WTC11 (cell line): Measurements from ENCODE around the gene EFEMP2. TPM values are rescaled to one million over a fixed set of nuclear protein-coding genes. Genes with fewer than 3 reads are reported as not detected.

Source experiments
- ATAC-seq: fragments of 200-7000 bp; cut with Tn5 transposase; 2 replicates; pipeline ENCODE4 v1.10.0; 2021; ENCODE audit warnings: mild to moderate bottlenecking, moderate library complexity
- CTCF ChIA-PET: fragments of 300-600 bp; sonication (Branson Sonifier 250); formaldehyde crosslinking; loops from one replicate; lab custom pipeline; 2021; ENCODE audit warnings: antibody characterized with exemption; lab: Charles Lee
- POLR2A ChIA-PET: fragments of 350-600 bp; sonication (Branson Sonifier 250); formaldehyde crosslinking; loops from one replicate; lab custom pipeline; 2021; ENCODE audit warnings: antibody characterized with exemption; lab: Charles Lee
- DNase-seq: peaks from one replicate; pipeline ENCODE4 v3.0.0; 2021; ENCODE audit warnings: low spot score
- H3K27ac Mint-ChIP-seq: 2 replicates; pipeline ENCODE4 v1.8.0; 2021; ENCODE audit warnings: mixed read lengths
- H3K27me3 Mint-ChIP-seq: 2 replicates; pipeline ENCODE4 v1.8.0; 2021; ENCODE audit warnings: low read depth, mild to moderate bottlenecking, moderate library complexity, mixed read lengths
- H3K36me3 Mint-ChIP-seq: 2 replicates; pipeline ENCODE4 v1.8.0; 2021; ENCODE audit warnings: mixed read lengths
- H3K4me1 Mint-ChIP-seq: 2 replicates; pipeline ENCODE4 v1.8.0; 2022; ENCODE audit warnings: mixed read lengths
- H3K4me3 Mint-ChIP-seq: 2 replicates; pipeline ENCODE4 v1.8.0; 2021; ENCODE audit warnings: mild to moderate bottlenecking, moderate library complexity, mixed read lengths
- H3K9me3 Mint-ChIP-seq: 2 replicates; pipeline ENCODE4 v1.8.0; 2021; ENCODE audit warnings: mixed read lengths
- AFF4 ChIP-seq: sonication (generic); formaldehyde crosslinking; IDR thresholded peaks from 2 replicates; pipeline ENCODE4 v1.8.1; 2023; ENCODE audit warnings: mild to moderate bottlenecking, missing genetic modification reagents, borderline replicate concordance
- ARID4B ChIP-seq: sonication (generic); formaldehyde crosslinking; IDR thresholded peaks from 2 replicates; pipeline ENCODE4 v1.8.0; 2023; ENCODE audit warnings: missing genetic modification reagents, mild to moderate bottlenecking, borderline replicate concordance
- ATF1 ChIP-seq: sonication (generic); formaldehyde crosslinking; IDR thresholded peaks from 2 replicates; pipeline ENCODE4 v1.8.1; 2023; ENCODE audit warnings: mild to moderate bottlenecking, moderate library complexity, missing genetic modification reagents
- ATF6 ChIP-seq: sonication (generic); formaldehyde crosslinking; IDR thresholded peaks from 2 replicates; pipeline ENCODE4 v1.8.1; 2023; ENCODE audit warnings: mild to moderate bottlenecking, missing genetic modification reagents
- CBFB ChIP-seq: sonication (generic); formaldehyde crosslinking; IDR thresholded peaks from 2 replicates; pipeline ENCODE4 v1.8.1; 2022; ENCODE audit warnings: mild to moderate bottlenecking, low read depth, missing genetic modification reagents
- CREM ChIP-seq: sonication (generic); formaldehyde crosslinking; IDR thresholded peaks from 2 replicates; pipeline ENCODE4 v1.8.1; 2022; ENCODE audit warnings: mild to moderate bottlenecking, missing genetic modification reagents, moderate library complexity
- CTCF ChIP-seq: fragments of 200-600 bp; IDR thresholded peaks from 2 replicates; pipeline ENCODE4 v1.8.0; 2022; ENCODE audit warnings: antibody characterized with exemption
- FOXK1 ChIP-seq: sonication (generic); formaldehyde crosslinking; IDR thresholded peaks from 2 replicates; pipeline ENCODE4 v1.8.0; 2022; ENCODE audit warnings: mild to moderate bottlenecking, moderate library complexity, missing genetic modification reagents
- JUN ChIP-seq: sonication (generic); formaldehyde crosslinking; IDR thresholded peaks from 2 replicates; pipeline ENCODE4 v1.8.0; 2023; ENCODE audit warnings: mild to moderate bottlenecking, missing genetic modification reagents
- KAT7 ChIP-seq: sonication (generic); formaldehyde crosslinking; IDR thresholded peaks from 2 replicates; pipeline ENCODE4 v1.8.1; 2023; ENCODE audit warnings: missing genetic modification reagents, mild to moderate bottlenecking, borderline replicate concordance
- MYBL2 ChIP-seq: sonication (generic); formaldehyde crosslinking; IDR thresholded peaks from 2 replicates; pipeline ENCODE4 v1.8.1; 2023; ENCODE audit warnings: mild to moderate bottlenecking, moderate library complexity, missing genetic modification reagents
- NR1H2 ChIP-seq: sonication (generic); formaldehyde crosslinking; IDR thresholded peaks from 2 replicates; pipeline ENCODE4 v1.9.0; 2021; ENCODE audit warnings: mild to moderate bottlenecking, moderate library complexity, missing genetic modification reagents
- NR3C1 ChIP-seq: sonication (generic); formaldehyde crosslinking; conservative IDR thresholded peaks from 2 replicates; pipeline ENCODE4 v1.8.1; 2023; ENCODE audit warnings: low read depth, mild to moderate bottlenecking, missing genetic modification reagents
- TP53 ChIP-seq: sonication (generic); formaldehyde crosslinking; IDR thresholded peaks from 2 replicates; pipeline ENCODE4 v1.8.1; 2023; ENCODE audit warnings: mild to moderate bottlenecking, missing genetic modification reagents
- ZMAT4 ChIP-seq: fragments of 250-450 bp; sonication (Bioruptor Pico); IDR thresholded peaks from 2 replicates; pipeline ENCODE4 v1.9.0; 2021; ENCODE audit warnings: mild to moderate bottlenecking
- ZNF317 ChIP-seq: sonication (generic); formaldehyde crosslinking; IDR thresholded peaks from 2 replicates; pipeline ENCODE4 v1.8.1; 2023; ENCODE audit warnings: low read depth, mild to moderate bottlenecking, moderate library complexity, missing genetic modification reagents, borderline replicate concordance
- total RNA-seq: library from RNA; stranded (reverse); gene quantifications from 3 replicates; pipeline ENCODE4 v1.2.3, GENCODE V29; 2021
- TF ChIP-seq, protein P1 (sequence below): sonication (generic); formaldehyde crosslinking; conservative IDR thresholded peaks from 2 replicates; pipeline ENCODE4 v1.8.1; 2022; ENCODE audit warnings: mild to moderate bottlenecking, missing genetic modification reagents
- TF ChIP-seq, protein P2 (sequence below): sonication (generic); formaldehyde crosslinking; IDR thresholded peaks from 2 replicates; pipeline ENCODE4 v1.8.1; 2023; ENCODE audit warnings: mild to moderate bottlenecking, missing genetic modification reagents, moderate library complexity
- TF ChIP-seq, protein P3 (sequence below): fragments of 250-450 bp; sonication (Bioruptor Pico); IDR thresholded peaks from 2 replicates; pipeline ENCODE4 v2.1.2; 2022; ENCODE audit warnings: mild to moderate bottlenecking, moderate library complexity

The EFEMP2 gene
- total RNA-seq, 1 experiment from 2014 or later: 14.2 TPM

DNA sequence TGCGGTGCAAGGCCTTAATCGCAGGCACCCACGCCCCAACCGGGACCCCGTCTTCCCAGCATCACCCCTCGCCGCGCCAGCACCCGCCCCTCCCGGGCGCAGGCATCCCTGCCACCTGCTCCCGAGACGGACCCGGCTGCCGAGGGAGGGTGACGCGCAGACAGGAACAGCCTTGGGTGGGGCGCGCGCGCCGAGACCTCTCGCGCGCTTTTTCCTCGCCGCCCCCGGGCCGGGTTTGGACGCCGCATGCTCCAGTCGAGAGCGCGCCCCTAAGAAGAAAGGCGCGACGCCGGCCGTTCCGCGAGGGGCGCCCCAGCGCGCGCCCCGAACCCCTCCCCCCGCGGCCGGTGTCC, 15.1 kb downstream of the EFEMP2 start (continued):
- TF ChIP-seq, protein P1, sequence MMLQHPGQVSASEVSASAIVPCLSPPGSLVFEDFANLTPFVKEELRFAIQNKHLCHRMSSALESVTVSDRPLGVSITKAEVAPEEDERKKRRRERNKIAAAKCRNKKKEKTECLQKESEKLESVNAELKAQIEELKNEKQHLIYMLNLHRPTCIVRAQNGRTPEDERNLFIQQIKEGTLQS (CRISPR knock-in tag): no peak
- TF ChIP-seq ZMAT4 (no peak), ARID4B (CRISPR knock-in tag) (no peak), KAT7 (CRISPR knock-in tag) (no peak), TP53 (CRISPR knock-in tag) (0 out of 2 replicates have a peak, but pooled peaks have one; percentile 71), NR1H2 (CRISPR knock-in tag) (no peak), CBFB (CRISPR knock-in tag) (0 out of 2 replicates have a peak, but pooled peaks have one; percentile 17), JUN (0 out of 2 replicates have a peak, but pooled peaks have one; percentile 29)

DNA sequence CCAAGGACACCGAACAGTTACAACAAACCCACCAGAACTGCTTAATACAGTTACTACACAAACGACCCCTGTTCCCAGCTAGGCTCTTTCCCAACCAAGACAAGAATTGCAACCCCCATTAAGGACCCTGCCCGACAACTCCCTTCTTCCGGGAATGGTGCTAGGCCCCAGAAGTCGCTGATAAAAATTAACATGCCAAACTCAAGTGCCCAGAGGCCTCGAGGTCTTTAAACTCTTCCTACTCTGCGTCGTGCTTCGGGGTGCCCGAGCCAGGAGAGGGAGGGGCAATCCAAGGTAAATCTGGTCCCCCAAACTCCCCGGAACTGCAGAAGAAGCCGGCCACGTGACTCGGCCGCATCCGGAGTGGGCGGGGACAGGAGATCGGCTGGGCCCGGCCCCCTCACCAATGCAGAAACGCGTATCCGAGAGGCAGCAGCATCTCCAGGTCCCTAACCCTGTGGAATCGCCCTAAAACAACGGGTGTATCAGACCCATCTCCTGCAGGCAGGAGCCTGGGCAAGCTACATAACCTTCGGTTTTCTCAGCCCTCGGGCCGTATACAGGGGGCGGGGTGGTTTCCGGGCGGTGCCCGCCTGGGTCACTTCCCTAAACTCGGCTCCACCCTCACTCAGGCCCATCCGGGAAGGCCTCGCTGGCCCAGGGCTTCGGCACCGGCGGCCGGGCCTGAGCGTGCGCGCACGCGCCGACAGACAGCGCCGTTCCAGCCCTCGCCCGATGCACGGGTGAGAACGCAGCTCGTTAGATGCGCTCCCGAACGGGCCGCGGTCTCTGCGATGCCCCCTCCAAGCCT, 15.7 kb downstream of the EFEMP2 start:
- Mint-ChIP-seq H3K27ac (peak overlapping the region; percentile 88), H3K4me1 (peaks cover 21% of the 10 kb centered on the region), H3K9me3 (no peaks in the 10 kb centered on the region), H3K36me3 (peaks cover 44% of the 10 kb centered on the region), H3K4me3 (peak overlapping the region; percentile 91), H3K27me3 (no peaks in the 10 kb centered on the region)
- POLR2A ChIA-PET: interaction anchor here (0.9 kb wide), 1 partner anchor 15 kb away, joined by 3 read pairs; no protein-coding TSS in a partner anchor
- ATAC-seq: no peak
- peak; percentile 76 for DNase-seq
- CTCF ChIA-PET: interaction anchor here (3.6 to 16.6 kb wide), 2 partner anchors 32 to 76 kb away, joined by 40 to 539 read pairs; partner anchors contain the start of genes AP5B1, CCDC85B and FIBP
- TF ChIP-seq AFF4: no peak
- TF ChIP-seq FOXK1 (CRISPR knock-in tag): peak; percentile 67
- no peak for TF ChIP-seq NR3C1 (CRISPR knock-in tag)
- no peak for TF ChIP-seq NR1H2 (CRISPR knock-in tag)
- TF ChIP-seq, protein P2, sequence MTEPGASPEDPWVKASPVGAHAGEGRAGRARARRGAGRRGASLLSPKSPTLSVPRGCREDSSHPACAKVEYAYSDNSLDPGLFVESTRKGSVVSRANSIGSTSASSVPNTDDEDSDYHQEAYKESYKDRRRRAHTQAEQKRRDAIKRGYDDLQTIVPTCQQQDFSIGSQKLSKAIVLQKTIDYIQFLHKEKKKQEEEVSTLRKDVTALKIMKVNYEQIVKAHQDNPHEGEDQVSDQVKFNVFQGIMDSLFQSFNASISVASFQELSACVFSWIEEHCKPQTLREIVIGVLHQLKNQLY: no peak
- no peak; the same call in 1 of the 2 replicates for TF ChIP-seq CREM
- TF ChIP-seq CTCF: no peak
- TF ChIP-seq ATF6 (CRISPR knock-in tag): no peak; the same call in 1 of the 2 replicates
- TF ChIP-seq, protein P3, sequence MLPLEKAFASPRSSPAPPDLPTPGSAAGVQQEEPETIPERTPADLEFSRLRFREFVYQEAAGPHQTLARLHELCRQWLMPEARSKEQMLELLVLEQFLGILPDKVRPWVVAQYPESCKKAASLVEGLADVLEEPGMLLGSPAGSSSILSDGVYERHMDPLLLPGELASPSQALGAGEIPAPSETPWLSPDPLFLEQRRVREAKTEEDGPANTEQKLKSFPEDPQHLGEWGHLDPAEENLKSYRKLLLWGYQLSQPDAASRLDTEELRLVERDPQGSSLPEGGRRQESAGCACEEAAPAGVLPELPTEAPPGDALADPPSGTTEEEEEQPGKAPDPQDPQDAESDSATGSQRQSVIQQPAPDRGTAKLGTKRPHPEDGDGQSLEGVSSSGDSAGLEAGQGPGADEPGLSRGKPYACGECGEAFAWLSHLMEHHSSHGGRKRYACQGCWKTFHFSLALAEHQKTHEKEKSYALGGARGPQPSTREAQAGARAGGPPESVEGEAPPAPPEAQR: no peak
- TF ChIP-seq MYBL2 (CRISPR knock-in tag): no peak
- TF ChIP-seq ZNF317 (CRISPR knock-in tag): no peak
- TF ChIP-seq ATF1 (CRISPR knock-in tag): 0 out of 2 replicates have a peak, but pooled peaks have one; percentile 46
